Neural progenitor cell (in vitro differentiated cells): Measurements from ENCODE around the gene RPL10A.

Experiments used
- CTCF ChIP-seq: fragments of 200-600 bp; sonication (generic); IDR thresholded peaks from 2 replicates; pipeline ENCODE4 v1.5.1; 2017; ENCODE audit warnings: antibody characterized with exemption, mild to moderate bottlenecking
- EZH2phosphoT487 ChIP-seq: fragments of 200-600 bp; sonication (generic); IDR thresholded peaks from 2 replicates; pipeline ENCODE4 v1.6.1; 2017; ENCODE audit warnings: antibody characterized with exemption

GRCh38 chr6:35441205-35441604 is 27.0 kb upstream of the RPL10A start:
- TF ChIP-seq EZH2phosphoT487 (no peak), CTCF (no peak)
